ENCODE measurements around the gene CGB1. TPM values are rescaled to one million over a fixed set of nuclear protein-coding genes. Genes with fewer than 3 reads are reported as not detected.
A peak's percentile ranks its signal among the peaks of the same experiment; 100 is the strongest.

Gene CGB1
- total RNA-seq, 1 experiment from 2014 or later = not detected

- Mint-ChIP-seq H3K36me3 (ENCODE audit: insufficient read depth, unreplicated experiment) (peaks cover 61% of the 10 kb centered on the region), H3K4me1 (ENCODE audit: low read depth, unreplicated experiment) (peaks cover 35% of the 10 kb centered on the region), H3K4me3 (ENCODE audit: low read depth, unreplicated experiment) (peak overlapping the region; percentile 92), H3K27me3 (ENCODE audit: unreplicated experiment) (no peaks in the 10 kb centered on the region), H3K9me3 (ENCODE audit: low read depth, unreplicated experiment) (no peaks in the 10 kb centered on the region), H3K27ac (ENCODE audit: unreplicated experiment) (peak overlapping the region; percentile 94)
- no peak for TF ChIP-seq CTCF (IDR thresholded peaks at IDR 0.05; ENCODE audit: unreplicated experiment)
- CTCF ChIA-PET = interaction anchor here (0.5 to 2.3 kb wide), 10 partner anchors 11 to 743 kb away, joined by 3 to 16 read pairs (median 5); partner anchors contain the start of genes BAX and LIN7B
- intact Hi-C loops (cut with micrococcal nuclease; ENCODE audit: unreplicated experiment) = loop anchor here (10.0 kb wide), 1 partner anchor 233 kb away; no protein-coding TSS in a partner anchor
- peak; percentile 53 for DNase-seq
- no TSS peak for BruUV-seq (replicated peaks)
Measured at GRCh38 chr19:48991873-48992580, 44.7 kb downstream of the CGB1 start.

GRCh38 chr19:48991011-48991609 lies 45.6 kb downstream of the CGB1 start:
- BruUV-seq (replicated peaks) = no TSS peak
- intact Hi-C loops (cut with micrococcal nuclease; ENCODE audit: unreplicated experiment) = loop anchor here (10.0 kb wide), 1 partner anchor 234 kb away; no protein-coding TSS in a partner anchor
- H3K36me3 Mint-ChIP-seq (ENCODE audit: insufficient read depth, unreplicated experiment) = peaks cover 70% of the 10 kb centered on the region

GRCh38 chr19:48990400-48990799 lies 46.3 kb downstream of the CGB1 start:
- no peak for TF ChIP-seq CTCF (IDR thresholded peaks at IDR 0.05; ENCODE audit: unreplicated experiment)
- intact Hi-C loops (cut with micrococcal nuclease; ENCODE audit: unreplicated experiment) = loop anchor here (10.0 kb wide), 1 partner anchor 234 kb away; no protein-coding TSS in a partner anchor
- Mint-ChIP-seq H3K9me3 (ENCODE audit: low read depth, unreplicated experiment) (no peaks in the 10 kb centered on the region), H3K4me1 (ENCODE audit: low read depth, unreplicated experiment) (peaks cover 31% of the 10 kb centered on the region), H3K4me3 (ENCODE audit: low read depth, unreplicated experiment) (no peak overlapping the region), H3K27ac (ENCODE audit: unreplicated experiment) (no peak overlapping the region), H3K27me3 (ENCODE audit: unreplicated experiment) (no peaks in the 10 kb centered on the region), H3K36me3 (ENCODE audit: insufficient read depth, unreplicated experiment) (peaks cover 74% of the 10 kb centered on the region)
- no peak for DNase-seq
- BruUV-seq (replicated peaks) = no TSS peak
- CTCF ChIA-PET = no interaction called here

More at GRCh38 chr19:48991011-48991609, 45.6 kb downstream of the CGB1 start:
- no peak for TF ChIP-seq CTCF (IDR thresholded peaks at IDR 0.05; ENCODE audit: unreplicated experiment)
- Mint-ChIP-seq H3K4me3 (ENCODE audit: low read depth, unreplicated experiment) (peak overlapping the region; percentile 92), H3K4me1 (ENCODE audit: low read depth, unreplicated experiment) (peaks cover 35% of the 10 kb centered on the region), H3K27ac (ENCODE audit: unreplicated experiment) (no peak overlapping the region), H3K27me3 (ENCODE audit: unreplicated experiment) (no peaks in the 10 kb centered on the region), H3K9me3 (ENCODE audit: low read depth, unreplicated experiment) (no peaks in the 10 kb centered on the region)
- no peak for DNase-seq
- CTCF ChIA-PET = interaction anchor here (0.6 to 1.5 kb wide), 2 partner anchors 10 to 37 kb away, joined by 3 to 7 read pairs; partner anchors contain the start of gene BAX

- BruUV-seq (replicated peaks) = no TSS peak
- Mint-ChIP-seq H3K4me1 (ENCODE audit: low read depth, unreplicated experiment) (peaks cover 25% of the 10 kb centered on the region), H3K9me3 (ENCODE audit: low read depth, unreplicated experiment) (no peaks in the 10 kb centered on the region), H3K27me3 (ENCODE audit: unreplicated experiment) (no peaks in the 10 kb centered on the region), H3K27ac (ENCODE audit: unreplicated experiment) (no peak overlapping the region), H3K36me3 (ENCODE audit: insufficient read depth, unreplicated experiment) (peaks cover 68% of the 10 kb centered on the region), H3K4me3 (ENCODE audit: low read depth, unreplicated experiment) (no peak overlapping the region)
- intact Hi-C loops (cut with micrococcal nuclease; ENCODE audit: unreplicated experiment) = loop anchor here (10.0 kb wide), 1 partner anchor 235 kb away; no protein-coding TSS in a partner anchor
- no peak for DNase-seq
- CTCF ChIA-PET = interaction anchor here (0.6 to 1.1 kb wide), 2 partner anchors 10 to 55 kb away, joined by 3 read pairs; no protein-coding TSS in a partner anchor
- TF ChIP-seq CTCF (IDR thresholded peaks at IDR 0.05; ENCODE audit: unreplicated experiment) = no peak
Measured at GRCh38 chr19:48989701-48990291, 46.9 kb downstream of the CGB1 start.

Data from Calu3 (cell line).